GM19035 (cell line): ENCODE data around the gene TMEM131L.

Experiments
- ATAC-seq: cut with Tn5 transposase; IDR thresholded peaks from one replicate; pipeline ENCODE4 v1.9.1; 2021; ENCODE audit not compliant: unreplicated experiment

TMEM131L gene

GRCh38 chr4:153519687-153520086, 53.5 kb downstream of the TMEM131L start:
- no peak for ATAC-seq

GRCh38 chr4:153520227-153520626, 54.1 kb downstream of the TMEM131L start:
- no peak for ATAC-seq

GRCh38 chr4:153520801-153521329, 54.7 kb downstream of the TMEM131L start:
- no peak for ATAC-seq

- no peak for ATAC-seq
Measured at GRCh38 chr4:153521478-153521877, 55.3 kb downstream of the TMEM131L start.

- peak; percentile 32 for ATAC-seq
Measured at GRCh38 chr4:153521999-153522801, 56.0 kb downstream of the TMEM131L start.

GRCh38 chr4:153522802-153523094, 56.6 kb downstream of the TMEM131L start:
- peak; percentile 43 for ATAC-seq

GRCh38 chr4:153523164-153523796, 57.1 kb downstream of the TMEM131L start:
- ATAC-seq = no peak

- no peak for ATAC-seq
Measured at GRCh38 chr4:153523941-153524386, 57.8 kb downstream of the TMEM131L start.

GRCh38 chr4:153524682-153525081, 58.5 kb downstream of the TMEM131L start:
- ATAC-seq = no peak

GRCh38 chr4:153527690-153528089, 61.5 kb downstream of the TMEM131L start:
- ATAC-seq = no peak

GRCh38 chr4:153528705-153529485, 62.7 kb downstream of the TMEM131L start:
- ATAC-seq = peak; percentile 56

GRCh38 chr4:153529646-153530045, 63.5 kb downstream of the TMEM131L start:
- peak; percentile 1 for ATAC-seq

GRCh38 chr4:153530284-153530999, 64.3 kb downstream of the TMEM131L start:
- no peak for ATAC-seq

GRCh38 chr4:153531000-153531358, 64.8 kb downstream of the TMEM131L start:
- ATAC-seq = no peak

GRCh38 chr4:153531976-153532626, 65.9 kb downstream of the TMEM131L start:
- ATAC-seq = no peak

GRCh38 chr4:153532636-153533035, 66.5 kb downstream of the TMEM131L start:
- no peak for ATAC-seq

GRCh38 chr4:153533387-153533786, 67.2 kb downstream of the TMEM131L start:
- ATAC-seq = no peak

- ATAC-seq = no peak
Measured at GRCh38 chr4:153534792-153535629, 68.9 kb downstream of the TMEM131L start.

- ATAC-seq = no peak
Measured at GRCh38 chr4:153535772-153536513, 69.8 kb downstream of the TMEM131L start.
